GM12872 (cell line): Measurements from ENCODE around the gene NPAS3.

Experiments
- CTCF ChIP-seq: IDR thresholded peaks from 3 replicates; pipeline ENCODE4 v1.5.1; 2011; ENCODE audit warnings: low read depth, mild to moderate bottlenecking, low read length, moderate library complexity; ENCODE audit not compliant: insufficient read depth

NPAS3 gene

DNA sequence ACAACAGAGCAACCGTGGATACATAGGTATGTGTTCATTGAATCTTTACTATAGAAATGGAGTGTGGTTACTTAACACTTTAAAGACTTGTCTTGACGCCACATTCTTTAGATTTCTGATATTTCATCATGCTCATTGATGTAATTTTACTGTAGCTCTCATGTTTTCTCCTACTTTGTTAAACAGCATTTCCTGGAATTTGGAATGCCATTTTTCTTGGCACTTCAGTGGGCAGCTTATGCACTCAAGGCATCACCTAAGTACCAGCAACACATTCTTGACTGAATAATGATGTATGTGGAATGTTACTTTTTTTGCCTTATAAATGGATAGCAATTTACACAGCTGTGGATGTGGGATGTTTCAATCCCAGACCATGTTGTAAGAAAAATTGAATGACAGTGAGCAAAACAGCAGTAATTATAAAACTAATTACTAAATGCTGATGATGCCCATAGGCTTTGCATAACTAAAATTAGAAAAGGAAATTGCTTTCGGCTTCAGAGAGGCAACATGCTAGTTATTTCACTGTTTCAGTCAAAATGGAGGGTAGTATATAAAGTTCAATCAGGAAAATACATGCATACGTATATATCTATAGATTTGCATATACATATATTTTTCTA, 298.5 kb downstream of the NPAS3 start:
- no peak for TF ChIP-seq CTCF

DNA sequence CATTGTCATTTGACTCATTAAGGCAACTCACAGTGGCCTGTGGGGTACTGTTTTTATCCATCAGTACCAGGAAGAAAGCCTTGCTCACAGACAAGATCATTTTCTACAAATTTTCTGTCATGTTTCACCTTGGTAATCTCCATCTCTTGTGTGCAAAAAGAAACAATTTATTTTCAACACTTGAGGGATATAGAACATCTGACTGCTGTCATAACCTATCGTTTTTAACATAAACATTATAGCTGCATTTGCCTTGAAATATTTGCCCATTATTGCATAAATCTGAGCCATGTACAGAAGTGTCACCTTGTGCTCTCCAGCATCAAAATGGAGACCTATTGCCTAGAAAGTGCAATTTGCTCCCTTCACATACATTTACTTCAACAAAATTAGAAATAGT, 300.8 kb downstream of the NPAS3 start:
- no peak for TF ChIP-seq CTCF

GRCh38 chr14:33240466-33240865, 301.8 kb downstream of the NPAS3 start:
- no peak for TF ChIP-seq CTCF

DNA sequence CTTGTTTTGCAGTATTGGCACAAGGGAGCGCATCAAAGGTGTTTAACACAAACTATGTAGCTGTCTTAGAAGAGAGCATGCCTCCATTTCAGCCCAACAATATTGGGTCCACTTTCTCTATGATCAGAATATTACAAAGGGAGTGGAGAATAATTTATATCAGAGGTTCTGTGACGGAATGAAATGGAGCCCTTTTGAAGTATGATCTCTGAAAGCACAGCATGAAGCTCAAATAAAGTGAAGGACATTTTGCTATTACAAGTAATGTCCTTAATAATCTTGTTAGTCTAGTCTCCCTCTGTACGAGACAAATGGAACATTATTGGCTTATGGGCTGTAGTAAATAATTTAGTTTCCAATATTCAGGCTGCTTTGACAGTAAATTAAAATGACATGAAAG, 302.7 kb downstream of the NPAS3 start:
- no peak for TF ChIP-seq CTCF

DNA sequence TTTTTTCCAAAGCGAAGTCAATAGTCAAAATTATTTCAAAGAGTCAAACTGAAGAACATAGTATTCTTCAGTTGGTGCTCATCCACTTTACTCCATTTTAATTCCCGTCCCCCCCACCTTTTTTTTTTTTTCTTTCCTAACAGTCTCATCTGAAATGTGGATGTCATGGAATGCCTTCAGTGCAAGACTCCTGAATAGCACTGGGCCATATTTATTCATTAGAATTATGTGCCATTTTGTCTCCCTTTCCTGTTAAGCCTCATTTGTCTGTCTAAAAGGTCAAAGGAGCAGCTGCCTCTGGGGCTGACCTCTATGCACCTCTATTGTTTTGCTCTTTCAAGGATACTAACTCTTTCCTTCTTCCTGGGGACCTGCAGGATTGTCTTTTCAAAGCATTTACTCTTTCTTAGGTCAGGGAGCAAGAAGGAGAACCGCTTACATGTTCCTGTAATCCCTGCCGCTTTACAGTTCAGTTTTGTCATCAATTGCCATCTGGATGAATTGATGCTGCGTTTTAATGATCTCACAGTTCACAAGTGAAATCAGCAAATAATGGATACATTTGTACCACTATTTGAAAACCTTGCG, 310.6 kb downstream of the NPAS3 start:
- TF ChIP-seq CTCF = no peak

DNA sequence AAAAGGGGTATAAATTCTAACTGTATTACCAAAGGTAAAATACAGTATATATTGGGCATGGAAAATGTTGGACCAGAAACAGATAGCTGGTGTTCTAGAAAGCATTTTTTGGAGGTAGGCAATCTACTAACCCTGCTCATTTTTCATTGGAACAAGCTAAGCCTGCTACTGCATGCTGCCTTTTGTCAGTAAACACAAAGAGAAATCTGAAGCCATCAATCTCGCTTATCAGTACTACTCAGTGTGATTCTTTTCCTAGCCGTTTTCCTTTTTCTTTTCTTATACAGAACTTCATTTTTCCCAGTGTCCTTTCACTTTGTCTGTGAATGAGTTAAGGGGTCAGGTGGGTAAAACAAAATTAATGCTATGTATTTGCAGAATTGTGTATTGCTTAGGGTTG, 312.3 kb downstream of the NPAS3 start:
- no peak for TF ChIP-seq CTCF

DNA sequence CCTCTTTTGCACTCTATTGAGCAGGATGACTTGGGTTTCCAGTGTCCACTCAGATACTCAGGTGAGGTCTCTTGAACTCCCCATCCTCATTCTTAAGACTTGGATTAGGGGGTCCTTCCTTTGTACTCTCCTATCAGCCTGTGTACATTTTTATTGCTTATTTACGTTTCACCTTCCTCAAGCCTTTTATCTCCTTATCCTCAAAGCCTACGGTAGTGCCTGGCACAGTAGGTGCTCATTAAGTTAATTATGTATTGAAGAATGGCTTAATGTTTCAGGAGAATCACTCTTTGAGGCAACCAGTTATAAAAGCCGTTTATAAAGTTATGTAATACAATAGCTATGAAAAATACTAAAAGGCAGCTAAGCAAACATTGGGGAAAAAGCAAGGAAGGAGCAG, 315.7 kb downstream of the NPAS3 start:
- TF ChIP-seq CTCF = no peak
